HCT116 (cell line): Measurements from ENCODE around the gene EDNRA. TPM values are rescaled to one million over a fixed set of nuclear protein-coding genes. Genes with fewer than 3 reads are reported as not detected.

Experiments
- ATAC-seq: fragments of 200-7000 bp; cut with Tn5 transposase; 2 replicates; pipeline ENCODE4 v1.9.1; 2020; ENCODE audit warnings: mild to moderate bottlenecking, moderate library complexity
- BruUV-seq: library from RNA; stranded (reverse); fragments of 400-500 nt; replicated peaks from 2 replicates; lab custom pipeline; 2021; lab: Mats Ljungman, UMichigan
- CTCF ChIA-PET: fragments of 300-600 bp; sonication (Branson Sonifier 250); formaldehyde crosslinking; loops from one replicate; lab custom pipeline; 2021; ENCODE audit warnings: antibody characterized with exemption; lab: Charles Lee
- POLR2A ChIA-PET: fragments of 300-600, 350-600 bp; sonication (Branson Sonifier 250); formaldehyde crosslinking; loops from one replicate; lab custom pipeline; 2021; ENCODE audit warnings: antibody characterized with exemption; lab: Charles Lee
- RAD21 ChIA-PET, 2 experiments: fragments of 300-600 bp; sonication (Branson Sonifier 250); formaldehyde crosslinking; loops; one replicate each; lab custom pipeline; 2023; ENCODE audit warnings: low total read pairs in 2 of 2; ENCODE audit not compliant: uncharacterized antibody in 2 of 2, unreplicated experiment in 2 of 2, low non-redundant PET in 1 of 2; lab: Charles Lee
- DNase-seq: peaks from one replicate; pipeline ENCODE4 v3.0.0-alpha.2; 2010; ENCODE audit warnings: low read depth, low spot score
- H2AFZ ChIP-seq: fragments of 200-600 bp; shearing (Covaris generic), sonication (generic); 2 replicates; pipeline ENCODE4 v1.6.1; 2017; ENCODE audit warnings: low read depth, mixed run types, mixed read lengths, antibody characterized with exemption, low read length; ENCODE audit not compliant: poor library complexity, severe bottlenecking
- H3K27ac ChIP-seq: 2 replicates; pipeline ENCODE4 v1.5.1; 2012; ENCODE audit warnings: low read depth, low read length
- H3K27me3 ChIP-seq: fragments of 200-600 bp; sonication (generic); 2 replicates; pipeline ENCODE4 v1.6.1; 2016; ENCODE audit warnings: mixed run types, low read length, mixed read lengths; ENCODE audit not compliant: insufficient read depth
- H3K36me3 ChIP-seq, 2 experiments: fragments of 200-500 bp in 1 of 2; fragments of 200-600 bp in 1 of 2; sonication (Bioruptor generic) in 1 of 2; sonication (generic) in 1 of 2; 2 replicates each; pipeline versions ENCODE4 v1.5.1 to v1.6.1; 2014 to 2016; ENCODE audit warnings: low read length in 2 of 2, inconsistent platforms in 1 of 2, mixed read lengths in 1 of 2, mixed run types in 1 of 2; ENCODE audit not compliant: insufficient read depth in 2 of 2, control insufficient read depth in 1 of 2
- H3K4me1 ChIP-seq, 2 experiments: fragments of 200-600 bp in 1 of 2; sonication (generic) in 1 of 2; 2 replicates each; pipeline versions ENCODE4 v1.5.1 to v1.6.1; 2012 to 2017; ENCODE audit warnings: low read length in 2 of 2, inconsistent platforms in 1 of 2, mild to moderate bottlenecking in 1 of 2, mixed read lengths in 1 of 2, mixed run types in 1 of 2, moderate library complexity in 1 of 2; ENCODE audit not compliant: insufficient read depth in 2 of 2, control insufficient read depth in 1 of 2
- H3K4me2 ChIP-seq: fragments of 200-600 bp; sonication (generic); 2 replicates; pipeline ENCODE4 v1.6.1; 2017; ENCODE audit warnings: mixed run types, low read length, mixed read lengths
- H3K4me3 ChIP-seq, 2 experiments: fragments of 200-600 bp in 1 of 2; sonication (generic) in 1 of 2; replicated peaks in 1 of 2; 2 replicates each; pipeline ENCODE4 v1.5.1; 2011 to 2016; ENCODE audit warnings: low read length in 2 of 2, control low read depth in 1 of 2, low read depth in 1 of 2, mild to moderate bottlenecking in 1 of 2, mixed read lengths in 1 of 2, mixed run types in 1 of 2
- H3K79me2 ChIP-seq: fragments of 200-600 bp; sonication (generic); 2 replicates; pipeline ENCODE4 v1.6.1; 2017; ENCODE audit warnings: mild to moderate bottlenecking, mixed run types, low read length, moderate library complexity, mixed read lengths; ENCODE audit not compliant: insufficient read depth
- H3K9ac ChIP-seq: fragments of 200-600 bp; sonication (generic); 2 replicates; pipeline ENCODE4 v1.6.1; 2016; ENCODE audit warnings: low read length, mixed read lengths
- H3K9me2 ChIP-seq: fragments of 200-600 bp; sonication (generic), shearing (Covaris generic); 2 replicates; pipeline ENCODE4 v1.6.1; 2017; ENCODE audit warnings: mixed run types, mild to moderate bottlenecking, moderate library complexity; ENCODE audit not compliant: insufficient read depth
- H3K9me3 ChIP-seq, 2 experiments: fragments of 200-500 bp in 1 of 2; fragments of 200-600 bp in 1 of 2; sonication (Bioruptor generic) in 1 of 2; sonication (generic) in 1 of 2; 2 replicates each; pipeline ENCODE4 v1.6.1; 2014 to 2017; ENCODE audit warnings: low read length in 2 of 2, mixed read lengths in 2 of 2, inconsistent platforms in 1 of 2, low read depth in 1 of 2, mild to moderate bottlenecking in 1 of 2, mixed run types in 1 of 2, moderate library complexity in 1 of 2; ENCODE audit not compliant: control insufficient read depth in 1 of 2, insufficient read depth in 1 of 2
- H4K20me1 ChIP-seq: fragments of 200-600 bp; sonication (generic), shearing (Covaris generic); 2 replicates; pipeline ENCODE4 v1.6.1; 2017; ENCODE audit warnings: mixed run types, mild to moderate bottlenecking, moderate library complexity; ENCODE audit not compliant: insufficient read depth
- ATF3 ChIP-seq: IDR thresholded peaks from 2 replicates; pipeline ENCODE4 v1.6.1; 2012
- EGR1 ChIP-seq: IDR thresholded peaks from 2 replicates; pipeline ENCODE4 v1.6.1; 2012; ENCODE audit warnings: low read depth
- FOSL1 ChIP-seq: IDR thresholded peaks from 2 replicates; pipeline ENCODE4 v1.6.1; 2012; ENCODE audit warnings: low read depth
- POLR2A ChIP-seq: IDR thresholded peaks from 2 replicates; pipeline ENCODE4 v1.7.0; 2011; ENCODE audit warnings: borderline replicate concordance; ENCODE audit not compliant: insufficient read depth, insufficient read length; ENCODE audit errors: extremely low read depth
- POLR2AphosphoS5 ChIP-seq: IDR thresholded peaks from 2 replicates; pipeline ENCODE4 v1.6.1; 2011; ENCODE audit warnings: mild to moderate bottlenecking, low read depth, low read length, moderate library complexity
- RAD21 ChIP-seq: IDR thresholded peaks from 2 replicates; pipeline ENCODE4 v1.6.1; 2012; ENCODE audit warnings: low read depth, mild to moderate bottlenecking
- SIN3A ChIP-seq: IDR thresholded peaks from 2 replicates; pipeline ENCODE4 v1.6.1; 2012; ENCODE audit warnings: low read depth
- SP1 ChIP-seq: IDR thresholded peaks from 2 replicates; pipeline ENCODE4 v1.6.1; 2012; ENCODE audit warnings: low read depth
- SRF ChIP-seq: IDR thresholded peaks from 2 replicates; pipeline ENCODE4 v1.6.1; 2012; ENCODE audit warnings: low read depth
- ZBTB33 ChIP-seq: IDR thresholded peaks from 2 replicates; pipeline ENCODE4 v1.6.1; 2011; ENCODE audit warnings: mild to moderate bottlenecking, low read length, moderate library complexity; ENCODE audit not compliant: insufficient replicate concordance; ENCODE audit errors: extremely low read depth
- ZFX ChIP-seq: fragments of 450-650 bp; IDR thresholded peaks from 2 replicates; pipeline ENCODE4 v1.6.1; 2017
- ZNF274 ChIP-seq: fragments of 200-500 bp; sonication (Bioruptor generic); IDR thresholded peaks from 2 replicates; pipeline ENCODE4 v1.6.1; 2014; ENCODE audit warnings: mild to moderate bottlenecking, low read depth, low read length, inconsistent platforms
- intact Hi-C: fragments of 100-400 bp; cut with micrococcal nuclease; formaldehyde crosslinking; loops from 2 replicates; pipeline ENCODE4 v1.10.0; 2022
- total RNA-seq: library from RNA; stranded (reverse); gene quantifications from one replicate; pipeline ENCODE4 v1.2.1, GENCODE V29; 2021; ENCODE audit not compliant: unreplicated experiment

Gene EDNRA
- total RNA-seq, 1 experiment from 2014 or later: 2.0 TPM

- intact Hi-C loops: no loop called here
- Histone ChIP-seq H4K20me1 (no peaks in the 10 kb centered on the region), H3K9me2 (no peaks in the 10 kb centered on the region), H2AFZ (no peak overlapping the region), H3K9me3 (no peaks in the 10 kb centered on the region), H3K4me3 (no peak overlapping the region), H3K27me3 (no peaks in the 10 kb centered on the region), H3K36me3 (no peaks in the 10 kb centered on the region), H3K4me1 (peaks cover 8 to 12% of the 10 kb centered on the region in 2 experiments; a peak in 3 of 4 replicates), H3K9ac (no peak overlapping the region), H3K27ac (no peak overlapping the region), H3K4me2 (no peak overlapping the region), H3K79me2 (no peaks in the 10 kb centered on the region)
- POLR2A ChIA-PET: no interaction called here
- TF ChIP-seq FOSL1: no peak
- TF ChIP-seq ZFX: no peak
- no peak for TF ChIP-seq RAD21
- no peak for TF ChIP-seq EGR1
- TF ChIP-seq POLR2A: no peak
- CTCF ChIA-PET: no interaction called here
- BruUV-seq: no TSS peak
- RAD21 ChIA-PET: interaction anchor here in 1 of 2 experiments (0.6 kb wide), 1 partner anchor 9 kb away, joined by 3 read pairs; no protein-coding TSS in a partner anchor
- ATAC-seq: no peak
- no peak for DNase-seq
Measured at GRCh38 chr4:147582386-147583060, 101.6 kb downstream of the EDNRA start.

- no peak overlapping the region for H3K27ac ChIP-seq
- no peak overlapping the region for H2AFZ ChIP-seq
- no peaks in the 10 kb centered on the region for H3K9me2 ChIP-seq
- BruUV-seq: no TSS peak
- H3K79me2 ChIP-seq: no peaks in the 10 kb centered on the region
- no peak for TF ChIP-seq ZNF274
- no peak for TF ChIP-seq ZBTB33
- TF ChIP-seq SP1: no peak
- no peak for TF ChIP-seq POLR2A
- no peak for TF ChIP-seq FOSL1
- no peak for TF ChIP-seq SRF
- TF ChIP-seq SIN3A: no peak
- no peak for TF ChIP-seq POLR2AphosphoS5
- no peak for TF ChIP-seq ATF3
- no peaks in the 10 kb centered on the region for H3K9me3 ChIP-seq
- no peak overlapping the region for H3K9ac ChIP-seq
- H3K27me3 ChIP-seq: no peaks in the 10 kb centered on the region
- RAD21 ChIA-PET: no interaction called here
- H3K36me3 ChIP-seq: no peaks in the 10 kb centered on the region
- ATAC-seq (no peak; the same call in 1 of the 2 replicates), DNase-seq (no peak)
- intact Hi-C loops: no loop called here
- no peaks in the 10 kb centered on the region for H3K4me1 ChIP-seq
- no peak overlapping the region for H3K4me3 ChIP-seq
- POLR2A ChIA-PET: no interaction called here
- CTCF ChIA-PET: interaction anchor here (0.6 kb wide), 1 partner anchor 65 kb away, joined by 3 read pairs; no protein-coding TSS in a partner anchor
- no peaks in the 10 kb centered on the region for H4K20me1 ChIP-seq
- H3K4me2 ChIP-seq: no peak overlapping the region
Measured at GRCh38 chr4:147583876-147584275, 103.0 kb downstream of the EDNRA start.
